SK-N-SH (cell line): ENCODE data around the gene IPO9.

Source experiments
- CHD2 ChIP-seq: fragments of 150-350 bp; IDR thresholded peaks from 2 replicates; pipeline ENCODE4 v1.6.1; 2018; ENCODE audit warnings: low read length; ENCODE audit not compliant: partially characterized antibody
- TF ChIP-seq, protein P1 (sequence below): fragments of 200-600 bp; sonication (generic); IDR thresholded peaks from 2 replicates; pipeline ENCODE4 v1.6.1; 2017; ENCODE audit warnings: antibody characterized with exemption, mild to moderate bottlenecking, moderate library complexity

DNA sequence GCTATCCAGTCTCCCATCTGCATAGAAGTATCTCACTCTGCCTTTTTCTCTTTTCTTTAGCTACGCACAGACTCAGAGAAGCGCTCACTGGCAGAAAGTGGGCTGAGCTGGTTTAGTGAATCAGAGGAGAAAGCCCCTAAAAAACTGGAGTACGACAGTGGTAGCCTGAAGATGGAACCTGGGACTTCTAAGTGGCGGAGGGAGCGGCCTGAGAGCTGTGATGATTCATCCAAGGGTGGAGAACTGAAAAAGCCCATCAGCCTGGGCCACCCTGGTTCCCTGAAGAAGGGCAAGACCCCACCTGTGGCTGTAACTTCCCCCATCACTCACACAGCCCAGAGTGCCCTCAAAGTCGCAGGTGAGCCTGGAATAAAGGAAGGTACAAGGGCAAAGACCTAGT lies 48.0 kb upstream of the IPO9 start:
- no peak for TF ChIP-seq CHD2
- TF ChIP-seq, protein P1, sequence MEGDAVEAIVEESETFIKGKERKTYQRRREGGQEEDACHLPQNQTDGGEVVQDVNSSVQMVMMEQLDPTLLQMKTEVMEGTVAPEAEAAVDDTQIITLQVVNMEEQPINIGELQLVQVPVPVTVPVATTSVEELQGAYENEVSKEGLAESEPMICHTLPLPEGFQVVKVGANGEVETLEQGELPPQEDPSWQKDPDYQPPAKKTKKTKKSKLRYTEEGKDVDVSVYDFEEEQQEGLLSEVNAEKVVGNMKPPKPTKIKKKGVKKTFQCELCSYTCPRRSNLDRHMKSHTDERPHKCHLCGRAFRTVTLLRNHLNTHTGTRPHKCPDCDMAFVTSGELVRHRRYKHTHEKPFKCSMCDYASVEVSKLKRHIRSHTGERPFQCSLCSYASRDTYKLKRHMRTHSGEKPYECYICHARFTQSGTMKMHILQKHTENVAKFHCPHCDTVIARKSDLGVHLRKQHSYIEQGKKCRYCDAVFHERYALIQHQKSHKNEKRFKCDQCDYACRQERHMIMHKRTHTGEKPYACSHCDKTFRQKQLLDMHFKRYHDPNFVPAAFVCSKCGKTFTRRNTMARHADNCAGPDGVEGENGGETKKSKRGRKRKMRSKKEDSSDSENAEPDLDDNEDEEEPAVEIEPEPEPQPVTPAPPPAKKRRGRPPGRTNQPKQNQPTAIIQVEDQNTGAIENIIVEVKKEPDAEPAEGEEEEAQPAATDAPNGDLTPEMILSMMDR: no peak
